Caco-2 (cell line): ENCODE data around the gene SGPP2. TPM values are rescaled to one million over a fixed set of nuclear protein-coding genes. Genes with fewer than 3 reads are reported as not detected.

Experiments used
- BruUV-seq: library from RNA; stranded (reverse); fragments of 400-500 nt; replicated peaks from 2 replicates; lab custom pipeline; 2021; lab: Mats Ljungman, UMichigan
- CTCF ChIA-PET: fragments of 300-600 bp; sonication (Branson Sonifier 250); formaldehyde crosslinking; loops from one replicate; lab custom pipeline; 2022; ENCODE audit warnings: antibody characterized with exemption; lab: Charles Lee
- POLR2A ChIA-PET: fragments of 300-600 bp; sonication (Branson Sonifier 250); formaldehyde crosslinking; loops from one replicate; lab custom pipeline; 2022; ENCODE audit warnings: antibody characterized with exemption; lab: Charles Lee
- DNase-seq, 2 experiments: peaks; one replicate each; pipeline versions ENCODE4 v3.0.0 to v3.0.0-alpha.2; 2020 to 2022
- H3K27me3 ChIP-seq: replicated peaks from 2 replicates; pipeline ENCODE4 v1.6.0; 2011; ENCODE audit warnings: low read length; ENCODE audit not compliant: control insufficient read depth, insufficient read depth
- H3K36me3 ChIP-seq: 2 replicates; pipeline ENCODE4 v1.5.1; 2011; ENCODE audit warnings: low read length; ENCODE audit not compliant: control insufficient read depth, insufficient read depth
- H3K4me1 ChIP-seq: fragments of 250-450 bp; sonication (Bioruptor Pico); 2 replicates; pipeline ENCODE4 v1.5.1; 2020; ENCODE audit warnings: mild to moderate bottlenecking
- H3K4me3 ChIP-seq: 2 replicates; pipeline ENCODE4 v1.5.1; 2011; ENCODE audit warnings: low read depth, mild to moderate bottlenecking, control low read depth, low read length
- H3K9me3 ChIP-seq: fragments of 250-450 bp; sonication (Bioruptor Pico); 2 replicates; pipeline ENCODE4 v1.5.1; 2020; ENCODE audit warnings: mild to moderate bottlenecking, moderate library complexity
- H3K27ac Mint-ChIP-seq: one replicate; pipeline ENCODE4 v1.8.0; 2022; ENCODE audit warnings: mixed read lengths; ENCODE audit not compliant: unreplicated experiment
- H3K27me3 Mint-ChIP-seq: one replicate; pipeline ENCODE4 v1.8.0; 2022; ENCODE audit warnings: mixed read lengths; ENCODE audit not compliant: insufficient read depth, unreplicated experiment
- H3K36me3 Mint-ChIP-seq: one replicate; pipeline ENCODE4 v1.8.0; 2022; ENCODE audit warnings: mild to moderate bottlenecking, mixed read lengths; ENCODE audit not compliant: insufficient read depth, unreplicated experiment
- H3K4me1 Mint-ChIP-seq: one replicate; pipeline ENCODE4 v1.8.0; 2022; ENCODE audit warnings: low read depth, mixed read lengths; ENCODE audit not compliant: unreplicated experiment
- H3K4me3 Mint-ChIP-seq: one replicate; pipeline ENCODE4 v1.8.0; 2022; ENCODE audit warnings: mild to moderate bottlenecking, moderate library complexity, mixed read lengths; ENCODE audit not compliant: unreplicated experiment
- H3K9me3 Mint-ChIP-seq: one replicate; pipeline ENCODE4 v1.8.0; 2022; ENCODE audit warnings: mixed read lengths; ENCODE audit not compliant: unreplicated experiment
- intact Hi-C: fragments of 100-400 bp; cut with micrococcal nuclease; formaldehyde crosslinking; loops from one replicate; pipeline ENCODE4 v1.10.0; 2022; ENCODE audit not compliant: unreplicated experiment
- total RNA-seq: library from RNA; stranded (reverse); gene quantifications from 2 replicates; pipeline ENCODE4 v1.2.3, GENCODE V29; 2022
- TF ChIP-seq, protein P1 (sequence below), 2 experiments: fragments of 200-600 bp in 1 of 2; IDR thresholded peaks; 1 replicate in 1 of 2; 2 replicates in 1 of 2; pipeline versions ENCODE4 v1.5.1 to v1.8.0; 2011 to 2022; ENCODE audit warnings: antibody characterized with exemption in 1 of 2, control low read depth in 1 of 2, inconsistent platforms in 1 of 2, low read depth in 1 of 2, low read length in 1 of 2, mild to moderate bottlenecking in 1 of 2, moderate library complexity in 1 of 2; ENCODE audit not compliant: insufficient read depth in 1 of 2, severe bottlenecking in 1 of 2, unreplicated experiment in 1 of 2

The SGPP2 gene
- total RNA-seq, 1 experiment from 2014 or later, result not detected

DNA sequence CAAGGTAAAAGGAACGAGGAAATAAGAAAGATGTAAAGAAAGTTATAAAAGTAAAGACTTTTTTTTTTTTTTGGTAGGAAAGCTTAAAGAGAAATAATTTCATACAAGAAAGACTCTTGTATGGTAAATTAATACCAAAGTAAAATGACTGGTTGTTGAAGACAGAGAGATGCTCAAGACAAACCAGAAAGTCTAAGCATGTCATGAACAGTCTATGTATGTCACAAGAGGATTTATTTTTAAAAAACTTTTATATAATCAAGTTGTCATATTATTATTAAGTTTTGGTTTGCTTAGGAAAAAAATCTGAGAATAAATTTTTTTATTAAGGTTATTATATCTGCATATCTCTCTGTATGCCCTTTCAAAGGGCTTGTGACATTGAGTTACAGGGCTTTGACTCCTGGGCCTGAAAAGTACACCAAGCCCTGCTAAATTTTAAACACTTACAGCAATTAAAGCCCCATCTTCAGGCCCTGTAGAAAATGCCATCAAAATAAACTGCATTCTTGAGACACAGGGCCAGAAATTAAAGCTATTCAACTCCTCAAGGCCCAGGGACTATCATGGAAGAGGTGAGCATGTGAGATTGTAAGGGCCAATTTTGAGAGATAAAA lies 10.9 kb upstream of the SGPP2 start:
- H3K4me1 ChIP-seq, result no peaks in the 10 kb centered on the region
- POLR2A ChIA-PET, result no interaction called here
- no TSS peak for BruUV-seq

DNA sequence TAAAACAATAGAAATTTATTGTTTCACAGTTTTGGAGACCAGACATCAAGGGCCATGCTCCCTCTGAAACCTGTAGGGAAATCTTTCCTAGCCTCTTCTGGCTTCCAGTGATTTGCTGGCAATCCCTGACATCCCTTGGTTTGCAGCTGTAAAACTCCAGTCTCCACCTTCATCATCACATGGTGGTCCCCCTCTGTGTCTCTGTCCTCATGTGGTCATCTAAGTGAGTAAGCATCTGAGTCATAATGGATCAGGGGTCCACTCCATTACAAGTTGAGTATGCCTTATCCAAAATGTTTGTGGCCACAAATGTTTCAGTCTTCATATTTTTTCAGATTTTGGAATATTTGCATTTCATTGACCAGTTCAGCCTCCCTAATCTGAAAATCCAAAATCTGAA lies 5.6 kb upstream of the SGPP2 start:
- Mint-ChIP-seq H3K27me3 (peaks cover 15% of the 10 kb centered on the region), H3K4me1 (peaks cover 4% of the 10 kb centered on the region), H3K4me3 (no peak overlapping the region), H3K27ac (no peak overlapping the region), H3K9me3 (peaks cover 4% of the 10 kb centered on the region), H3K36me3 (no peaks in the 10 kb centered on the region)
- TF ChIP-seq, protein P1, sequence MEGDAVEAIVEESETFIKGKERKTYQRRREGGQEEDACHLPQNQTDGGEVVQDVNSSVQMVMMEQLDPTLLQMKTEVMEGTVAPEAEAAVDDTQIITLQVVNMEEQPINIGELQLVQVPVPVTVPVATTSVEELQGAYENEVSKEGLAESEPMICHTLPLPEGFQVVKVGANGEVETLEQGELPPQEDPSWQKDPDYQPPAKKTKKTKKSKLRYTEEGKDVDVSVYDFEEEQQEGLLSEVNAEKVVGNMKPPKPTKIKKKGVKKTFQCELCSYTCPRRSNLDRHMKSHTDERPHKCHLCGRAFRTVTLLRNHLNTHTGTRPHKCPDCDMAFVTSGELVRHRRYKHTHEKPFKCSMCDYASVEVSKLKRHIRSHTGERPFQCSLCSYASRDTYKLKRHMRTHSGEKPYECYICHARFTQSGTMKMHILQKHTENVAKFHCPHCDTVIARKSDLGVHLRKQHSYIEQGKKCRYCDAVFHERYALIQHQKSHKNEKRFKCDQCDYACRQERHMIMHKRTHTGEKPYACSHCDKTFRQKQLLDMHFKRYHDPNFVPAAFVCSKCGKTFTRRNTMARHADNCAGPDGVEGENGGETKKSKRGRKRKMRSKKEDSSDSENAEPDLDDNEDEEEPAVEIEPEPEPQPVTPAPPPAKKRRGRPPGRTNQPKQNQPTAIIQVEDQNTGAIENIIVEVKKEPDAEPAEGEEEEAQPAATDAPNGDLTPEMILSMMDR (IDR thresholded peaks at IDR 0.05; ENCODE audit: insufficient read depth in 1 of 2, low read depth in 1 of 2, low read length in 1 of 2, severe bottlenecking in 1 of 2, unreplicated experiment in 1 of 2), result no peak
- Histone ChIP-seq H3K9me3 (peaks cover 16% of the 10 kb centered on the region), H3K4me1 (0 out of 2 replicates have a peak, but pooled peaks cover under 1% of the 10 kb centered on the region), H3K27me3 (peaks cover 3% of the 10 kb centered on the region; the same call in 1 of the 2 replicates), H3K36me3 (no peaks in the 10 kb centered on the region), H3K4me3 (no peak overlapping the region)
- no peak for DNase-seq
- intact Hi-C loops, result no loop called here
- BruUV-seq, result no TSS peak
- POLR2A ChIA-PET, result no interaction called here
- CTCF ChIA-PET, result no interaction called here

More for the DNA sequence above, 10.9 kb upstream of the SGPP2 start:
- H3K4me3 ChIP-seq, result no peak overlapping the region
- CTCF ChIA-PET, result no interaction called here
- intact Hi-C loops, result no loop called here
- Mint-ChIP-seq H3K9me3 (peaks cover 15% of the 10 kb centered on the region), H3K36me3 (no peaks in the 10 kb centered on the region), H3K27me3 (no peaks in the 10 kb centered on the region), H3K4me1 (no peaks in the 10 kb centered on the region), H3K4me3 (no peak overlapping the region), H3K27ac (no peak overlapping the region)
- peaks cover 20% of the 10 kb centered on the region for H3K9me3 ChIP-seq
- DNase-seq, result no peak
- TF ChIP-seq, protein P1 (IDR thresholded peaks at IDR 0.05; ENCODE audit: insufficient read depth in 1 of 2, low read depth in 1 of 2, low read length in 1 of 2, severe bottlenecking in 1 of 2, unreplicated experiment in 1 of 2), result no peak
- H3K27me3 ChIP-seq, result no peaks in the 10 kb centered on the region
- no peaks in the 10 kb centered on the region for H3K36me3 ChIP-seq

DNA sequence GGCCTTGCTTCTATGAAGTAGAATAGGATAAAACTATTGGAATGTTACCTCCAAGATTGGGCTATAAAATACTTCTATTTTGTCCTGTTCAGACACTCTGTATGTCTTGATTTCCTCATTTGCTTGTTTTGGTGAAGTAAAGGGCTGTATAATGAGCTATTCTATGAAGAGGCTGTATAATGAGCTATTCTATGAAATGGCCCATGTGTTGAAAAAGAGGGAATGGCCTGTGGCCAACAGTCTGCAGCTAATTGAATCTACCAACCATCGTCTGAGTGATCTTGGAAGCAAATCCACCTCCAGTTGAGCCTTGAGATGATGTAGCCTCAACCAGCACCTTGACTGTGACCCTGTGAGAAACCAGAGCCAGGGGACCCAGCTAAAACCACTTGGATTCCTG lies 3.8 kb upstream of the SGPP2 start:
- Mint-ChIP-seq H3K36me3 (no peaks in the 10 kb centered on the region), H3K4me1 (peaks cover 6% of the 10 kb centered on the region), H3K9me3 (no peaks in the 10 kb centered on the region), H3K27ac (no peak overlapping the region), H3K4me3 (no peak overlapping the region), H3K27me3 (peaks cover 23% of the 10 kb centered on the region)
- no peak overlapping the region for H3K4me3 ChIP-seq
- 0 out of 2 replicates have a peak, but pooled peaks cover 2% of the 10 kb centered on the region for H3K9me3 ChIP-seq
- intact Hi-C loops, result no loop called here
- H3K4me1 ChIP-seq, result 0 out of 2 replicates have a peak, but pooled peaks cover 3% of the 10 kb centered on the region
- peaks cover 5% of the 10 kb centered on the region; the same call in 1 of the 2 replicates for H3K27me3 ChIP-seq
- TF ChIP-seq, protein P1 (IDR thresholded peaks at IDR 0.05; ENCODE audit: insufficient read depth in 1 of 2, low read depth in 1 of 2, low read length in 1 of 2, severe bottlenecking in 1 of 2, unreplicated experiment in 1 of 2), result no peak
- no peak for DNase-seq
- no TSS peak for BruUV-seq
- CTCF ChIA-PET, result no interaction called here
- H3K36me3 ChIP-seq, result no peaks in the 10 kb centered on the region
- POLR2A ChIA-PET, result no interaction called here
